ENCODE results near the gene SNAP23.

GRCh38 chr15:42456531-42456930, 38.9 kb upstream of the SNAP23 start:
- no peak for TF ChIP-seq EZH2 (IDR thresholded peaks at IDR 0.05; ENCODE audit: borderline replicate concordance, low read depth, low read length, severe bottlenecking)
- no peak for TF ChIP-seq CTCF (IDR thresholded peaks at IDR 0.05; ENCODE audit: borderline replicate concordance, extremely low read depth, low read length, poor library complexity, severe bottlenecking)

Measured in DND-41 (cell line).